Measurements from ENCODE around the gene TBCA.
"Not testable (repeated sequence)": the region's sequence is repeated elsewhere in the genome, so short reads cannot be mapped to it uniquely, and the experiment has no call there.

TBCA gene

GRCh38 chr5:77709993-77710685, 66.0 kb downstream of the TBCA start:
- no peak overlapping the region for H3K4me3 ChIP-seq (ENCODE audit: low read length)
- no peak for TF ChIP-seq ZNF274 (IDR thresholded peaks at IDR 0.05; ENCODE audit: low read depth, low read length)

GRCh38 chr5:77709340-77709739, 66.8 kb downstream of the TBCA start:
- H3K4me3 ChIP-seq (ENCODE audit: low read length), result no peak overlapping the region
- no peak for TF ChIP-seq ZNF274 (IDR thresholded peaks at IDR 0.05; ENCODE audit: low read depth, low read length)

- no peak for TF ChIP-seq ZNF274 (IDR thresholded peaks at IDR 0.05; ENCODE audit: low read depth, low read length)
- H3K4me3 ChIP-seq (ENCODE audit: low read length), result no peak overlapping the region
Observed at GRCh38 chr5:77707791-77708190, 68.3 kb downstream of the TBCA start.

GRCh38 chr5:77699569-77699968, 76.6 kb downstream of the TBCA start:
- H3K4me3 ChIP-seq (ENCODE audit: low read length), result not testable (repeated sequence)

GRCh38 chr5:77698920-77699319, 77.2 kb downstream of the TBCA start:
- TF ChIP-seq ZNF274 (IDR thresholded peaks at IDR 0.05; ENCODE audit: low read depth, low read length), result no peak
- no peak overlapping the region for H3K4me3 ChIP-seq (ENCODE audit: low read length)

- no peak overlapping the region for H3K4me3 ChIP-seq (ENCODE audit: low read length)
- TF ChIP-seq ZNF274 (IDR thresholded peaks at IDR 0.05; ENCODE audit: low read depth, low read length), result no peak
Observed at GRCh38 chr5:77697692-77698091, 78.4 kb downstream of the TBCA start.

- no peak for TF ChIP-seq ZNF274 (IDR thresholded peaks at IDR 0.05; ENCODE audit: low read depth, low read length)
- H3K4me3 ChIP-seq (ENCODE audit: low read length), result no peak overlapping the region
Observed at GRCh38 chr5:77696120-77696519, 80.0 kb downstream of the TBCA start.

GRCh38 chr5:77693913-77694312, 82.2 kb downstream of the TBCA start:
- no peak overlapping the region for H3K4me3 ChIP-seq (ENCODE audit: low read length)
- TF ChIP-seq ZNF274 (IDR thresholded peaks at IDR 0.05; ENCODE audit: low read depth, low read length), result no peak

- H3K4me3 ChIP-seq (ENCODE audit: low read length), result no peak overlapping the region
- TF ChIP-seq ZNF274 (IDR thresholded peaks at IDR 0.05; ENCODE audit: low read depth, low read length), result no peak
Observed at GRCh38 chr5:77683171-77683732, 92.9 kb downstream of the TBCA start.

GRCh38 chr5:77670526-77670925, 105.6 kb downstream of the TBCA start:
- H3K4me3 ChIP-seq (ENCODE audit: low read length), result no peak overlapping the region
- no peak for TF ChIP-seq ZNF274 (IDR thresholded peaks at IDR 0.05; ENCODE audit: low read depth, low read length)

- no peak for TF ChIP-seq ZNF274 (IDR thresholded peaks at IDR 0.05; ENCODE audit: low read depth, low read length)
- H3K4me3 ChIP-seq (ENCODE audit: low read length), result no peak overlapping the region
Observed at GRCh38 chr5:77669677-77670076, 106.5 kb downstream of the TBCA start.

- no peak for TF ChIP-seq ZNF274 (IDR thresholded peaks at IDR 0.05; ENCODE audit: low read depth, low read length)
- H3K4me3 ChIP-seq (ENCODE audit: low read length), result no peak overlapping the region
Observed at GRCh38 chr5:77663090-77663863, 112.9 kb downstream of the TBCA start.

- no peak overlapping the region for H3K4me3 ChIP-seq (ENCODE audit: low read length)
- TF ChIP-seq ZNF274 (IDR thresholded peaks at IDR 0.05; ENCODE audit: low read depth, low read length), result no peak
Observed at GRCh38 chr5:77662635-77663034, 113.5 kb downstream of the TBCA start.

- no peak for TF ChIP-seq ZNF274 (IDR thresholded peaks at IDR 0.05; ENCODE audit: low read depth, low read length)
- no peak overlapping the region for H3K4me3 ChIP-seq (ENCODE audit: low read length)
Observed at GRCh38 chr5:77658662-77659061, 117.5 kb downstream of the TBCA start.

- no peak for TF ChIP-seq ZNF274 (IDR thresholded peaks at IDR 0.05; ENCODE audit: low read depth, low read length)
- no peak overlapping the region for H3K4me3 ChIP-seq (ENCODE audit: low read length)
Observed at GRCh38 chr5:77651343-77651742, 124.8 kb downstream of the TBCA start.
